ENCODE data around the gene STK32C.

The STK32C gene

GRCh38 chr10:132248455-132249225, 59.1 kb downstream of the STK32C start:
- DNase-seq (ENCODE audit: low read depth in 2 of 2): no peak

- DNase-seq (ENCODE audit: low read depth in 2 of 2): no peak
These were observed 59.8 kb downstream of the STK32C start for GRCh38 chr10:132247943-132248342.

GRCh38 chr10:132246296-132246695, 61.5 kb downstream of the STK32C start:
- DNase-seq (ENCODE audit: low read depth in 2 of 2): no peak

- no peak for DNase-seq (ENCODE audit: low read depth in 2 of 2)
These were observed 62.7 kb downstream of the STK32C start for GRCh38 chr10:132245056-132245455.

- no peak for DNase-seq (ENCODE audit: low read depth in 2 of 2)
These were observed 64.1 kb downstream of the STK32C start for GRCh38 chr10:132243626-132244025.

GRCh38 chr10:132243141-132243540, 64.6 kb downstream of the STK32C start:
- no peak for DNase-seq (ENCODE audit: low read depth in 2 of 2)

- DNase-seq (ENCODE audit: low read depth in 2 of 2): no peak
These were observed 65.5 kb downstream of the STK32C start for GRCh38 chr10:132242103-132242840.

GRCh38 chr10:132241496-132241895, 66.3 kb downstream of the STK32C start:
- DNase-seq (ENCODE audit: low read depth in 2 of 2): no peak

- no peak for DNase-seq (ENCODE audit: low read depth in 2 of 2)
These were observed 66.7 kb downstream of the STK32C start for GRCh38 chr10:132241086-132241485.

- no peak for DNase-seq (ENCODE audit: low read depth in 2 of 2)
These were observed 67.2 kb downstream of the STK32C start for GRCh38 chr10:132240581-132240980.

GRCh38 chr10:132240156-132240555, 67.6 kb downstream of the STK32C start:
- DNase-seq (ENCODE audit: low read depth in 2 of 2): no peak

GRCh38 chr10:132239126-132240031, 68.4 kb downstream of the STK32C start:
- DNase-seq (ENCODE audit: low read depth in 2 of 2): no peak

GRCh38 chr10:132238371-132239125, 69.2 kb downstream of the STK32C start:
- no peak for DNase-seq (ENCODE audit: low read depth in 2 of 2)

GRCh38 chr10:132237871-132238270, 69.9 kb downstream of the STK32C start:
- no peak for DNase-seq (ENCODE audit: low read depth in 2 of 2)

GRCh38 chr10:132237396-132237795, 70.4 kb downstream of the STK32C start:
- DNase-seq (ENCODE audit: low read depth in 2 of 2): no peak

GRCh38 chr10:132236881-132237280, 70.9 kb downstream of the STK32C start:
- DNase-seq (ENCODE audit: low read depth in 2 of 2): no peak

GRCh38 chr10:132236161-132236560, 71.6 kb downstream of the STK32C start:
- no peak for DNase-seq (ENCODE audit: low read depth in 2 of 2)

GRCh38 chr10:132234860-132235259, 72.9 kb downstream of the STK32C start:
- no peak for DNase-seq (ENCODE audit: low read depth in 2 of 2)

GRCh38 chr10:132233501-132234085, 74.2 kb downstream of the STK32C start:
- DNase-seq (ENCODE audit: low read depth in 2 of 2): no peak

- no peak for DNase-seq (ENCODE audit: low read depth in 2 of 2)
These were observed 74.8 kb downstream of the STK32C start for GRCh38 chr10:132232981-132233380.
